ENCODE measurements around the gene ZRSR2. TPM values are rescaled to one million over a fixed set of nuclear protein-coding genes. Genes with fewer than 3 reads are reported as not detected.

The ZRSR2 gene
- total and polyA plus RNA-seq, 7 donors = 7.4 to 22.2 (median 10.7) TPM

GRCh38 chrX:15812192-15812938 is 22.1 kb downstream of the ZRSR2 start:
- Histone ChIP-seq H3K27ac (no peak overlapping the region), H3K27me3 (ENCODE audit: insufficient read depth in 3 of 3, low read length in 2 of 3) (no peaks in the 10 kb centered on the region), H3K4me1 (no peaks in the 10 kb centered on the region), H3K4me3 (no peak overlapping the region), H3K36me3 (ENCODE audit: insufficient read depth in 1 of 2, low read depth in 1 of 2) (peaks cover 0 to 85% of the 10 kb centered on the region in 2 donors), H3K9me3 (no peaks in the 10 kb centered on the region)
- TF ChIP-seq CTCF (IDR thresholded peaks at IDR 0.05) = no peak
- intact Hi-C loops (cut with DNase I) = no loop called here
- WGBS, 3 donors = 87 to 94% (median 94%) methylated on average over 8 of the region's 8 CpGs
- DNase-seq (no peak), ATAC-seq (no peak)

- WGBS, 3 donors = 62 to 97% (median 93%) methylated on average over 1 of the region's 1 CpG
- intact Hi-C loops (cut with DNase I) = no loop called here
- no peak for TF ChIP-seq CTCF (IDR thresholded peaks at IDR 0.05)
- Histone ChIP-seq H3K9me3 (no peaks in the 10 kb centered on the region), H3K36me3 (ENCODE audit: insufficient read depth in 1 of 2, low read depth in 1 of 2) (peaks cover 0 to 85% of the 10 kb centered on the region in 2 donors), H3K27ac (no peak overlapping the region), H3K4me3 (no peak overlapping the region), H3K4me1 (no peaks in the 10 kb centered on the region), H3K27me3 (ENCODE audit: insufficient read depth in 3 of 3, low read length in 2 of 3) (no peaks in the 10 kb centered on the region)
- ATAC-seq (no peak), DNase-seq (no peak)
These were observed 23.1 kb downstream of the ZRSR2 start for GRCh38 chrX:15813416-15813815.

- intact Hi-C loops (cut with DNase I) = no loop called here
- H3K4me3 ChIP-seq = no peak overlapping the region
- WGBS, 3 donors = 80 to 89% (median 88%) methylated on average over 6 of the region's 6 CpGs
- TF ChIP-seq CTCF (IDR thresholded peaks at IDR 0.05) = no peak
- H3K9me3 ChIP-seq = no peaks in the 10 kb centered on the region
- DNase-seq (no peak), ATAC-seq (no peak)
- peaks cover 0 to 86% of the 10 kb centered on the region in 2 donors for H3K36me3 ChIP-seq (ENCODE audit: insufficient read depth in 1 of 2, low read depth in 1 of 2)
- no peak overlapping the region for H3K27ac ChIP-seq
- no peaks in the 10 kb centered on the region for H3K4me1 ChIP-seq
- no peaks in the 10 kb centered on the region for H3K27me3 ChIP-seq (ENCODE audit: insufficient read depth in 3 of 3, low read length in 2 of 3)
These were observed 24.6 kb downstream of the ZRSR2 start for GRCh38 chrX:15814771-15815365.

- DNase-seq = no peak
- peak; percentile 24 for TF ChIP-seq CTCF (IDR thresholded peaks at IDR 0.05)
- Histone ChIP-seq H3K4me1 (no peaks in the 10 kb centered on the region), H3K4me3 (no peak overlapping the region), H3K9me3 (no peaks in the 10 kb centered on the region), H3K27me3 (ENCODE audit: insufficient read depth in 3 of 3, low read length in 2 of 3) (no peaks in the 10 kb centered on the region), H3K27ac (no peak overlapping the region), H3K36me3 (ENCODE audit: insufficient read depth in 1 of 2, low read depth in 1 of 2) (peaks cover 0 to 86% of the 10 kb centered on the region in 2 donors)
- WGBS, 3 donors = 58 to 82% (median 70%) methylated on average over 7 to 10 of the region's 10 CpGs
- ATAC-seq = peak in 3 of 4 donors; percentile 55 to 80 (median 75)
- intact Hi-C loops (cut with DNase I) = no loop called here
These were observed 25.6 kb downstream of the ZRSR2 start for GRCh38 chrX:15815779-15816437.
